Uterus (tissue), 2 donors: ENCODE data around the gene PVRIG.
"Not testable (repeated sequence)": the region's sequence is repeated elsewhere in the genome, so short reads cannot be mapped to it uniquely, and the experiment has no call there.

Experiments
- CTCF ChIP-seq, 4 experiments: fragments of 200-600 bp in 2 of 4; fragments of 450-650 bp in 2 of 4; sonication (generic) in 2 of 4; IDR thresholded peaks; one replicate each; pipeline ENCODE4 v1.5.1; 2016 to 2019; ENCODE audit warnings: antibody characterized with exemption in 4 of 4, mild to moderate bottlenecking in 2 of 4, moderate library complexity in 1 of 4
- POLR2A ChIP-seq, 2 donors: fragments of 450-650 bp; IDR thresholded peaks; one replicate each; pipeline ENCODE4 v1.6.1; 2016; ENCODE audit warnings: antibody characterized with exemption in 2 of 2, mild to moderate bottlenecking in 1 of 2, moderate library complexity in 1 of 2

GRCh38 chr7:100223376-100223927 lies 3.7 kb downstream of the PVRIG start:
- TF ChIP-seq CTCF, POLR2A (IDR thresholded peaks at IDR 0.05): not testable (repeated sequence)
